Neural cell (in vitro differentiated cells): Measurements from ENCODE around the gene ZBTB32. TPM values are rescaled to one million over a fixed set of nuclear protein-coding genes. Genes with fewer than 3 reads are reported as not detected.
"Not testable (repeated sequence)": the region's sequence is repeated elsewhere in the genome, so short reads cannot be mapped to it uniquely, and the experiment has no call there.

Source experiments
- H2AFZ ChIP-seq: fragments of 200-600, 300-800 bp; sonication (generic), shearing (Covaris generic); 2 replicates; pipeline ENCODE4 v1.6.0; 2014; ENCODE audit warnings: low read depth, mild to moderate bottlenecking, antibody characterized with exemption, low read length, moderate library complexity
- H3F3A ChIP-seq: fragments of 200-600 bp; shearing (Covaris generic); 2 replicates; pipeline ENCODE4 v1.6.1; 2016; ENCODE audit warnings: mild to moderate bottlenecking, moderate library complexity, mixed read lengths, antibody characterized with exemption, low read length; ENCODE audit not compliant: insufficient read depth, poor library complexity, severe bottlenecking
- H3K27ac ChIP-seq: fragments of 200-600, 300-800 bp; sonication (generic), shearing (Covaris generic); 2 replicates; pipeline ENCODE4 v1.5.1; 2014; ENCODE audit warnings: mild to moderate bottlenecking, low read length, moderate library complexity
- H3K27me3 ChIP-seq: fragments of 300-800, 200-600 bp; sonication (generic), shearing (Covaris generic); 2 replicates; pipeline ENCODE4 v1.6.0; 2014; ENCODE audit warnings: mild to moderate bottlenecking, low read depth, low read length, moderate library complexity; ENCODE audit not compliant: insufficient read depth
- H3K36me3 ChIP-seq: fragments of 300-800, 200-600 bp; sonication (generic), shearing (Covaris generic); 2 replicates; pipeline ENCODE4 v1.5.1; 2014; ENCODE audit warnings: mild to moderate bottlenecking, antibody characterized with exemption, low read length, moderate library complexity; ENCODE audit not compliant: insufficient read depth
- H3K4me2 ChIP-seq: fragments of 300-800, 200-600 bp; sonication (generic), shearing (Covaris generic); 2 replicates; pipeline ENCODE4 v1.6.0; 2014; ENCODE audit warnings: mild to moderate bottlenecking, low read length
- H3K4me3 ChIP-seq: fragments of 300-800, 200-600 bp; sonication (generic), shearing (Covaris generic); 2 replicates; pipeline ENCODE4 v1.5.1; 2014; ENCODE audit warnings: mild to moderate bottlenecking, low read length, moderate library complexity
- H3K79me2 ChIP-seq: fragments of 200-600 bp; shearing (Covaris generic); replicated peaks from 2 replicates; pipeline ENCODE4 v1.6.0; 2014; ENCODE audit warnings: mild to moderate bottlenecking, low read length, moderate library complexity; ENCODE audit not compliant: insufficient read depth
- H3K9ac ChIP-seq: fragments of 300-800, 200-600 bp; sonication (generic), shearing (Covaris generic); 2 replicates; pipeline ENCODE4 v1.6.1; 2016; ENCODE audit warnings: mild to moderate bottlenecking, low read length, mixed read lengths
- H3K9me2 ChIP-seq: fragments of 200-600 bp; shearing (Covaris generic); 2 replicates; pipeline ENCODE4 v1.6.1; 2016; ENCODE audit warnings: mild to moderate bottlenecking, low read length, mixed read lengths; ENCODE audit not compliant: insufficient read depth
- H3K9me3 ChIP-seq: fragments of 200-600, 300-800 bp; sonication (generic), shearing (Covaris generic); 2 replicates; pipeline ENCODE4 v1.6.1; 2016; ENCODE audit warnings: mild to moderate bottlenecking, mixed run types, low read length, moderate library complexity, mixed read lengths
- H4K20me1 ChIP-seq: fragments of 200-600 bp; shearing (Covaris generic); 2 replicates; pipeline ENCODE4 v1.6.1; 2016; ENCODE audit warnings: mild to moderate bottlenecking, mixed run types; ENCODE audit not compliant: insufficient read depth
- CTCF ChIP-seq: fragments of 450-650 bp; IDR thresholded peaks from 2 replicates; pipeline ENCODE4 v1.5.1; 2014; ENCODE audit warnings: antibody characterized with exemption, mild to moderate bottlenecking, moderate library complexity; ENCODE audit not compliant: poor library complexity, severe bottlenecking
- EP300 ChIP-seq: fragments of 450-650 bp; conservative IDR thresholded peaks from 2 replicates; pipeline ENCODE4 v1.6.1; 2014; ENCODE audit warnings: antibody characterized with exemption, mild to moderate bottlenecking, moderate library complexity; ENCODE audit not compliant: poor library complexity, severe bottlenecking
- EZH2 ChIP-seq: fragments of 200-600, 300-800 bp; shearing (Covaris generic), sonication (generic); IDR thresholded peaks from 2 replicates; pipeline ENCODE4 v1.6.1; 2014; ENCODE audit warnings: antibody characterized with exemption, low read length, borderline replicate concordance, mild to moderate bottlenecking; ENCODE audit not compliant: insufficient read depth, poor library complexity, severe bottlenecking
- MXI1 ChIP-seq: fragments of 450-650 bp; conservative IDR thresholded peaks from 2 replicates; pipeline ENCODE4 v1.6.1; 2014; ENCODE audit warnings: antibody characterized with exemption, mild to moderate bottlenecking; ENCODE audit not compliant: poor library complexity, severe bottlenecking
- POLR2AphosphoS5 ChIP-seq: IDR thresholded peaks from 2 replicates; pipeline ENCODE4 v1.6.1; 2012
- RAD21 ChIP-seq: fragments of 450-650 bp; conservative IDR thresholded peaks from 2 replicates; pipeline ENCODE4 v1.6.1; 2014; ENCODE audit warnings: antibody characterized with exemption, mild to moderate bottlenecking, moderate library complexity
- REST ChIP-seq: IDR thresholded peaks from 2 replicates; pipeline ENCODE4 v1.6.1; 2012; ENCODE audit warnings: borderline replicate concordance
- SMC3 ChIP-seq: fragments of 450-650 bp; conservative IDR thresholded peaks from 2 replicates; pipeline ENCODE4 v1.6.1; 2014; ENCODE audit warnings: antibody characterized with exemption, mild to moderate bottlenecking, moderate library complexity; ENCODE audit not compliant: poor library complexity
- TAF1 ChIP-seq: IDR thresholded peaks from 2 replicates; pipeline ENCODE4 v1.6.1; 2012; ENCODE audit warnings: low read depth
- polyA plus RNA-seq: library from polyadenylated mRNA; depleted of rRNA; stranded (reverse); fragments of >200 nt; gene quantifications from 2 replicates; pipeline ENCODE4 v1.2.3, GENCODE V29; 2014

The ZBTB32 gene
- polyA plus RNA-seq, 1 donor from 2014 or later: not detected

GRCh38 chr19:35675589-35676140 lies 28.7 kb upstream of the ZBTB32 start:
- no peaks in the 10 kb centered on the region for H3K36me3 ChIP-seq
- no peak overlapping the region for H3K9ac ChIP-seq
- no peak overlapping the region for H3K4me2 ChIP-seq
- H3K27ac ChIP-seq: no peak overlapping the region
- H3F3A ChIP-seq: no peaks in the 10 kb centered on the region
- no peak overlapping the region for H3K4me3 ChIP-seq
- H3K9me2 ChIP-seq: no peaks in the 10 kb centered on the region
- H3K27me3 ChIP-seq: peaks cover 16% of the 10 kb centered on the region
- no peaks in the 10 kb centered on the region for H4K20me1 ChIP-seq
- H3K9me3 ChIP-seq: no peaks in the 10 kb centered on the region
- no peak overlapping the region for H2AFZ ChIP-seq
- no peaks in the 10 kb centered on the region for H3K79me2 ChIP-seq
- TF ChIP-seq RAD21 (no peak), MXI1 (no peak), POLR2AphosphoS5 (no peak), EP300 (no peak), TAF1 (no peak), SMC3 (no peak), EZH2 (no peak), CTCF (no peak), REST (no peak)

GRCh38 chr19:35689836-35690235 lies 14.5 kb upstream of the ZBTB32 start:
- Histone ChIP-seq H3K4me3 (no peak overlapping the region), H3K9ac (no peak overlapping the region), H2AFZ (no peak overlapping the region), H3K36me3 (no peaks in the 10 kb centered on the region), H3K79me2 (no peaks in the 10 kb centered on the region), H4K20me1 (no peaks in the 10 kb centered on the region), H3K4me2 (no peak overlapping the region), H3F3A (no peaks in the 10 kb centered on the region), H3K9me2 (no peaks in the 10 kb centered on the region), H3K27ac (no peak overlapping the region), H3K27me3 (no peaks in the 10 kb centered on the region), H3K9me3 (no peaks in the 10 kb centered on the region)
- TF ChIP-seq EZH2 (no peak), EP300 (no peak), MXI1 (no peak), SMC3 (no peak), TAF1 (no peak), REST (no peak), POLR2AphosphoS5 (no peak), RAD21 (no peak)

GRCh38 chr19:35691106-35691505 lies 13.3 kb upstream of the ZBTB32 start:
- H3K4me2 ChIP-seq, H3K4me3 ChIP-seq, H3K27me3 ChIP-seq, H3K36me3 ChIP-seq, H2AFZ ChIP-seq, H3K9ac ChIP-seq, H3K79me2 ChIP-seq, H3K27ac ChIP-seq, H3K9me3 ChIP-seq, H4K20me1 ChIP-seq, H3K9me2 ChIP-seq, H3F3A ChIP-seq: not testable (repeated sequence)
